Femur (tissue), 1 donor: ENCODE results near the gene TGIF2.

Experiments used
- DNase-seq: peaks from one replicate; pipeline ENCODE4 v3.0.0-alpha.2; 2017

TGIF2 gene

DNA sequence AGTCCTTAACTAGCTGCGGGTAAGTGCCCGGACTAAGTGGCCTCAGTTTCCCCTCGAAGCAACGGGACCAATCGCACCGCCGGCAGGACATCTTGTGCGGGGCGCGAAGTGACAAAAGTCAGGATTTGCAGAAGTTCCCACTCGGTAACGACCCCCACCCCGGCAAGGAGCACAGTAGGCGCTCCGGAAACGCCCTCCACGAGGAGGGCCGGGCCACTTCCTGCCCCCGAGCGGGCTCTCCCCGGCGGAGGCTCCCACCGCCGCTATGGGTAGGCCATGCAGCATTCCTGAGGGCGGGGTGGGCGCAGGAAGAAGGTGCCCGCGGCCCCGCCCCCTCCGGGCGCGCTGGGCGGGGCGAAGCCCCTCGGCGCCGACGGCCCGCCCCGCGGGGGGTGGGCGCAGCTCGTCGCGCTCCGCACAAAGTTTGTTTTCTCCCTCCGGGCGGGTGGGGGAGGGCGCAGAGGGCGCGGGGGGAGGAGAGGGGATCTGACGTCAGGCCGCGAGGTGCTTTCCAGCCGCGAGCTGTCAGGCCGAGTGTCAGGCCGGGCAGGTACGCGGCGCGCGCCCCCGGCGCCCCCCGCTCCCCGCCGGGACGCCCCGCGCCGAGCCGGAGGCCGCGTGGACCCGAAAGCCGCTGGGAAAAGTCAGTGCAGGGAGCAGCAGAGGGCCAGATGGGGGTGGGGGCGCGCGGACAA, at the start of gene TGIF2:
TSS of gene TGIF2 (plus strand) at position 495 of the 695 bp plus-strand sequence. CDS start 5,178 bp downstream, outside the sequence.
- DNase-seq, result peak; percentile 94

DNA sequence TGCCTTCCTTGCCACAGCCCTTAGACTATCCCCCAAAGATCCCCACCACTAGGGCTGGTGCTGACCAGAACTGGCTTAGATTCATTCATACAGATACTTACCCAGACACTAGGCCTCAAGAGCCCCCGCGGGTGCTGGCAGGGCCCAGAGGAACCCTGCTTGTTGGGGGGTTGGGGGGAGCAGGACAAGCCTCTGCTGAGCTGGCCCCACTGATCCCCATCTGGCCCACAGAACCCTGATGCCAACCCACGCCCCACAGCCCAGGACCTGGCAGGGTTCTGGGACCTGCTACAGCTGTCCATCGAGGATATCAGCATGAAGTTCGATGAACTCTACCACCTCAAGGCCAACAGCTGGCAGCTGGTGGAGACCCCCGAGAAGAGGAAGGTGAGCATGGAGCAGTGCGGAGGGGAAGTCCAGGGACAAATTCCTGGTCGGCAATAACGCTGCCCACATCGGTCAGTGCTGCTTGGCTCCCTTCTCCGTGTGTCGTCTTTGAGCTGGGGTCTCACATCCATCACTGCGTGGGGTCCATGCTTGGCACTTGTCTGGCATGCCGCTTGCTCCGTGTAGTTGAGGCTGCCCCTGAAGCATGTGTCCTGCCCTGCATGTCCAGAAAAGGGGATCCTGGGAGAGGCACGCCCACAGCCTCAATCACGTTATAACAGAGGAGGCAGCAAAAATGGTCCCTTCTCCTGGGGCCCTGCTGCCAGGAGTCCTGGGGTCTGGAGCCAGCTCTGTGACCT, 47.6 kb upstream of the TGIF2 start:
- no peak for DNase-seq

DNA sequence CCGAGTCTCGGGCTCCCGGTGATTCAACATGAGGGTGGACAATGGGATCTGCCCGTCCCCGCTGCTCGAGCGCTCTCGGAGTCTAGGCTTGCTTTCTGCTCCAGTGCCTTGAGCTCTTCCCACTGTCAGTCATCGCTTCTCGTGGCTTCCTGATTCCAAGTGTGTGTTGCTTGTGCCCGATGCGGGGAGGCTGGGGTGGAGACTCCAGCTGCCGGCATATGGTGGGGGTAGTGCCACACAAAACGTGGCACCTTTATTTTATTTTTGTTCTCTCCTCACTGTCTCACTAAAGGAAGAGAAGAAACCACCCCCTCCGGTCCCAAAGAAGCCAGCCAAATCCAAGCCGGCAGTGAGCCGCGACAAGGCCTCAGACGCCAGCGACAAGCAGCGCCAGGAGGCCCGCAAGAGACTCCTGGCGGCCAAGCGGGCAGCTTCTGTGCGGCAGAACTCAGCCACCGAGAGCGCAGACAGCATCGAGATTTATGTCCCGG, 46.8 kb upstream of the TGIF2 start:
- DNase-seq, result no peak

DNA sequence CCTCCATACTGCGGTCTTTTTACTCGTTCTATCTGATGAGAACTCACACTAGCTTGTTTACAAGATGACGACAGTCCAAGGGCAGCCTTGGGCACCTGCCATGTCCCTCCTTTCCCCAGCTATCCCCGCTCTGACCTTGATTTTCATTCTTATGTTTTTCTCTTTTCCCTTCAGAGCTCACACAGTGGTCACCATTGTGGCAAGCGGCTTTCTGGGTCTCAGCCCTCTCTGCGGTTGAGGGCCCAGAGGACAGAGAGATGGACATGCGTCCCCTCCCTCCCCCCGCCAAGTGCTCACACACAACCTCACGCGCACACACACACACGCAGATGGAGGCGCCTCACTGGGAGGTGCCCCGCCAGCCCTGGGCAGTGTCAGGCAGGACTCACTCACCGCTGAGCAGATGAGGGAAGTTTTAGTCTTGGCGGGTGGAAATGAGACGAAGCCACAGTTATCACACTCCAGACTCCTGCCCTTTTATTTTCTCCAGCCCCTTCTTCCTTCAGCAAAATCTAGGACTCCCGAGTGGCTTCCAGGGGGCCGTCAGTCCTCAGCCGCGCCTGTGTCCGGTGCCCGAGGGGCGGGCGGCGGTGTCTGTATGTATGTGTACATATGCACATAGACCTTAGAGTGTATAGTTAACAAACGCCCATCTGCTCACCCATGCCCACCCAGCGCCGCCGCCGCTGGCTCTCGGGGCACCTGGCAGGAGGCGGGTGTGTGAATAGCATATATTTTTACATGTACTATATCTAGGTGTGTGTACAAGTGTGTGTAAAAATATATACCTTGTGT, 45.9 kb upstream of the TGIF2 start:
- no peak for DNase-seq

DNA sequence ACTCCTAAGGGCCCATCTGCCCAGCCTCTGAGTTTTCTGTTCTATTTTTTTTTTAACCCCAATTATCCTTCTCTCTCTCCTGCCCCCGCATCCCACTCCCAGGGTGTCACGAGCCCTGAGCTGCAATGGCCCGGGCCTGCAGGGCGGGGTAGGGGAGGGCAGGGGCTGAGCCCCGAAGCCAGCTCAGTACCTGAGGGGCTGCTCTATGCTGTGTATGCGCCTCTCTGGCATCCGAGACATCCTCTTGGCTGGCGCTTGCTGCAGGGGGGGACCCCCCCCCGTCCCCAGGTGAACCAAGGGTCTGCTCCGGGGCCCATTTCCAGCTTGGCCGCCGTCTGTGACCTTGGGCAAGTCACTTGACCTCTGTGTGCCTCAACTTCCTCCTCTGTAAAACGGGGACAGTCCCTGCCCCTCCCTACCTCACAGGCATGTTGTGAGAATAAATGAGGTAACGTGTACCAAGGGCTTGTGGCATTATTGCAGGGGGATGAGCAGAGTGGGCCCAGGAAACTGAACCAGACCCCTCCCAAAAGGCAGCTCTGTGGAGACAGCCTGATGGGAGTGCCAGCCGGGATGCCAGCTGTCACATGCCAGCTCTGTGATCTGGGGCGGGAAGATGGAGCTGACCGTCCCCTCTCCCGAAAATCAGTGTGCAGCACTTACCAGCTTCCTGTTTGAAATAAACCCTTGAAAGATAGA, 45.1 kb upstream of the TGIF2 start:
- DNase-seq, result no peak

DNA sequence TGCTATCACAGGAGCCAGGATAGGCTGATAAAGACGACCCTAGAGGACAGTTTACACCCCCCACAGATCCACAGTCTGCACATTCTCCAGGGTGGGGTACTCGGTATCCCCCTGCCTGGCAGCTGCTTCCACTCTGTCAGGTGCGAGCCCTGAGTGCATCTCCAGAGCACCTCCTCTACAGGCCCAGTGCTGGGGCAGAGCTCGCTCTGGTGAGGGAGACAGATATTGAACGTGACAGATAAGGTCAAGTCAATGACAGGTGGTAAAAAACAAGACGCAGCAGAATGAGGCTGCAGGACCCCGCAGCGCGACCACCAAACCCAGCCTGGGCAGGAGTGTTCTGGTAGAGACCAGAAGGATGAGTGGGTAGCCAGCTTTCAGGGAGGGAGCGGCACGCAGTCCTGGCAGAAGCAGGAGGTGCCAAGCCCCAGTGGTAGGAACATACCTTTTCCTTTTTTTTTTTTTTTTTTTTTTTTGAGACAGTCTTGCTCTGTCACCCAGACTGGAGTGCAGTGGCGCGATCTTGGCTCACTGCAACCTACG, 44.5 kb upstream of the TGIF2 start:
- no peak for DNase-seq

DNA sequence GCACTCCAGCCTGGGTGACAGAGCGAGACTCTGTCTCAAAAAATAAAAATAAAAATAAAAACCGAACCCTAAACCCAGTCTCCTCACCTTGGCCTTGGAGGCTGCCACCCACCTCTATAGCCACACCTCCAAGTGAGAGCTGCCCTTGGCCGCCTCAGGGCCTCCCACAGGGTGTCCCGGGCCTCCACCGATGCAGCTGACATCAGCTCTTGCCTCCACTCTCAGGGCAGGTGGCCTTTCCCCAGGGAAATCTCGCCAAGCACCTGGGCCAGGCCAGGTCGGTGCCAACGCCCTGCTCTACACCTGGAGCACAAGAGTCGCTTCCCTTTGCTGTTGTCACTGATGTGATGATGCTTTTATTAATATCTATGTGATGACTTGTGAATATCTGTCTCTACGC, 41.0 kb upstream of the TGIF2 start:
- no peak for DNase-seq

DNA sequence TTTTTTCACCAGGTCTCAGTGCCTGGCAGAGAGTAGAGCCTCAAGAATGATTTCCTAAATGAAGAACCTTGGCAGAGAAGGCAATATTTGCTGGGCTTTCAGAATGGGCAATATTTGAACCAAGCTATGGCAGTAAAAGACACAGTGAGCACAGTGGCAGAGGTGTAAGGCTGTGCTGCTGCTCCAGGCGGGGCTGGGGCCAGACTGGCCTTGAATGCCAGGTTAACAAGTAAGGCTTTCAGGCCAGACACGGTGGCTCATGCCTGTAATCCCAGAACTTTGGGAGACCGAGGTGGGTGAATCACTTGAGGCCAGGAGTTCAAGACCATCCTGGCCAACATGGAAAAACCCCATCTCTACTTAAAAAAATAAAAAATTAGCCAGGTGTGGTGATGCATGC, 40.6 kb upstream of the TGIF2 start:
- no peak for DNase-seq

DNA sequence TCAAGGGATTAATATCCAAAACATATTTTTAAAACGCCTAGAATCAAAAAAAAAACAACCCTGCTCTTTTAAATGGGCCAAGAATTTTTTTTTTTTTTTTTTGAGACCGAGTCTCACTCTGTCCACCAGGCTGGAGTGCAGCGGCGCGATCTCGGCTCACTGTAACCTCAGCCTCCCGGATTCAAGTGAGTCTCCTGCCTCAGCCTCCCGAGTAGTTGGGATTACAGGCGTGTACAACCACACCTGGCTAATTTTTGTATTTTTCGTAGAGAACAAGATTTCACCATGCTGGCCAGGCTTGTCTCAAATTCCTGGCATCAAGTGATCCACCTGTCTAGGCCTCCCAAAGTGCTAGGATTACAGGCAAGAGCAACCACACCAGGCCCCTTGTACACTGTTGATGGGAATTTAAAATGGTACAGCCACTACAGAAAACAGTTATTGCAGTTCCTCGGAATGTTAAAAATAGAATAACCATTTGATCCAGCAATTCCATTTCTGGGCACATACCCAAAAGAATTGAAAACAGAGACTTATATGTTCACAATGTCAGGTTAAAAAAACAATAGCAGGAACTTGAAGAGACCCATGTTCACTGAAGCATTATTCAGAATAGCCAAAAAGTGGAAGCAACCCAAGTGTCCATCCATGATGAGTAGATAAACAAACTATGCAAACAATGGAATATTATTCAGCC, 35.2 kb upstream of the TGIF2 start:
- DNase-seq, result no peak

DNA sequence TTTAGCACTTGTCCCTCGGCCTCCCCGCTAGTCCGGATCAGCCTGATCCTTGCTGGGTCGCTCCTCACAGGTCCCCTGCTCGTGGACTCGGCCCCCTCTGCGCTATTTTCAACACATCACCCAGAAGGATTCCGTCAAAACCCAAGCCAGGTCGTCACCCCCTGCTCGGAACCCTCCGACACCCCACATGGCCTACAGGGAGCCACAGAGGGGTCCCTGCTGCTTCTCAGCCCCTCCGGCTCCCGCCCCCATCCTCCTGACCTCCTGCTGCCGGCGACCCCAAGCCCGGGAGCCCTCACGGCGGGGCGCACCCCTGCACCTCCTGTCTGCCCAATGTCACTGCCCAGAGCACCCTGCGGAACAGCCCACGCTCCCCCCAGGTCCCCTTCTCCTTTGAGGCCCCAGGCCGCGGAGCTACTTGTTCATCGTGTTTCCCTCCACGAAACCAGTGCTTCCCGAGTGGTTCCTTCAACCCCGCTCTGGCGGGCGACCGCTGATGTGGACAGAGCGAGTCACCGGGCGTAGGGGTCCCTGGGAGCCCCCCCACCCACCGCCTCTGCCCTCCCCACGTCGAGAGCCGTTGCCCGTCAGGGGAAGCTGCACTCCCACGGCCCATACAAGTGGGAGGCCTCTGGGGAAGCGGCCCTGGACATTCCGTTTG, 32.7 kb upstream of the TGIF2 start:
- DNase-seq, result peak; percentile 32

DNA sequence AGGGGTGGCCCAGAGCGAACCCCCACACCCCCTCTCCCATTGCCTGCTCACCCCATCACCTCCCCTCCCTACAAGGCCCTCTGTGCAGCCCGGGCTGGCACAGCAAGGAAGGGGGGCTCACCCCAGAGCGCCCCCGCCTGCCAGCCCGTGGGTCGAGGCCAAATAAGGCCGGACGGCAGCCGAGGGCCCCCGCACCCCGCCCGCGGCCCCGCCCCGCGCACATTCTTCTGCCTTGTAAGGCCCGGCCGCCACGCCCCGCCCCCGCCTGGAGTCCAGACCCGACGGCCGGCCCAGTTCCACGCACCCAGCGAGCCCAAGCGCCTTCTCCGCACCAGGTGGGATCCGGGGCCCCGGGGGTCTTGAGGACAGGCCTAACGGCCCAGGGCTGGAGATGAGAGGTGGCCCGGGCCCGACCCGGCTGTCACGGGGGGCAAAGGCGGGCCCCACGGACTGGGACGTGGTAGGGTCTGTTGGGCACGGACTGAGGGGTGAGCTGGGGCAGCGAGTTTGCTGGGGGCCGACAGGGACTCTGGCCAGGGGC, 32.1 kb upstream of the TGIF2 start, which contains the start of gene MYL9:
TSS of gene MYL9 (plus strand) at position 293 of the 541 bp plus-strand sequence. CDS start 3,366 bp downstream, outside the sequence.
- DNase-seq, result peak; percentile 89

DNA sequence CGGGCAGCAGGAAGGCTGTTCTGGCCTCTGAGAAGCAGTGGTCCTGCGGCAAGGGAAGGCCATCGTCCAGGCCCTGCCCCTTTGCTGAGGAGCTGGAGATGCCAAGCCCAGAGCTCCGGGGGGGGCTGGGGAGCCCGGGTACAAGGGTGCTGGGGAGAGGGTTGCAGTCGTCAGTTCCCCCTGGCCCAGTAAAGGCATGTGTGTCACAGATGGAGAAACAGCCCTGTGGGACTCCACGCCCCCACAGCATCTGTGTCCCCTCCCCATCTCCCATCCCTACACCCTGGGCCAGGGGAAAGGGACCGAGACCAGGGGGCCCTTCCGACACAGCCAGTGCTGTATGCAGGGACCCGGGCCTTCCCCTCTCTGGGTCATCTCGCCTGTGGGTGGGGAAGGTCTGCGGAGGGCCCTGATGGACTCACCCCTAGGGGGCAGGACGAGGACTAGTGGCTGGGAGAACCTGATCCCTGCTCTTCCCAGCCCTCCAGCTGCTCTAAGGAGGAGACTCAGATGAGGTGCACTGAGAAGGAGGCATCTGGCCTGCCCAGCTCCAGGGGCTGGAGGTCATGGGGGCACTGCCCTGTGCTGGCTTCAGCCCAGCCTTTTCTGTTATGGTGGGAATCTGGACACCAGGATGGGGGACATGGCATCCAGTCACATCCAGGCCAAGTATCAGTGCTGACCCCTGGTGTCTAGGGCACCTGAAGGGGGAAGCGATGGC, 31.5 kb upstream of the TGIF2 start:
- DNase-seq, result peak; percentile 43

DNA sequence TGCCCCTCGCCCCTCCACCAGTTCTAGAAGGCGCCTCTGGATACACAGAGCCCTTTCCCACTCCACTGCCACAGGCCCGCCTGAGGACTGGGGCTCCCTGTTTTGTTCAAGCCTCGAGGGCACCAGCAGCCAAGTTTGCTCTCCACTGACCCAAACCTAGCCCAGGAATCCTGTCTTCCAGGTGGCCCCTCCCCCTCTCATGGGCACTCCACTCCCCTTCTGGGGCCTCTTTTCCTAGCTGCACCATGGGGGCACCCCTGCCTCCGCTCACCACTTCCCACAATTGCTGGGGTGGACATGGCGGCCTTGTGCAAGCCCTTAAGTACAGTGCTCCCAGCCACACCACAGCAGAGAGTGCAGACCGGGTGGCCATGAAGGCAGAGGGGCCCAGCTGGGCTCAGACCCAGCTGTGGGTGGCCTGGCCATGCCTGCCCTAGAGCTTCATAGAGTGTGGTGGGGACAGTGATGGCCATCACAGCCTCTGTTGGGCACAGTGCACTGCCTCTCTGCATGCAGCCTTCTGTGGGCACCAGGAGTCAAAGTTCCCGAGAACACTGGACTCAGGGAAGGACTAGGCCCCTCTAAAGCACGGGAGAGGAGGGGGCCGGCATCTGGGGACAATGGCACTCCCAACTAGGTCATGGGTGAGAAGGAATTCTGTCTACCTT, 30.7 kb upstream of the TGIF2 start:
- DNase-seq, result peak; percentile 47

DNA sequence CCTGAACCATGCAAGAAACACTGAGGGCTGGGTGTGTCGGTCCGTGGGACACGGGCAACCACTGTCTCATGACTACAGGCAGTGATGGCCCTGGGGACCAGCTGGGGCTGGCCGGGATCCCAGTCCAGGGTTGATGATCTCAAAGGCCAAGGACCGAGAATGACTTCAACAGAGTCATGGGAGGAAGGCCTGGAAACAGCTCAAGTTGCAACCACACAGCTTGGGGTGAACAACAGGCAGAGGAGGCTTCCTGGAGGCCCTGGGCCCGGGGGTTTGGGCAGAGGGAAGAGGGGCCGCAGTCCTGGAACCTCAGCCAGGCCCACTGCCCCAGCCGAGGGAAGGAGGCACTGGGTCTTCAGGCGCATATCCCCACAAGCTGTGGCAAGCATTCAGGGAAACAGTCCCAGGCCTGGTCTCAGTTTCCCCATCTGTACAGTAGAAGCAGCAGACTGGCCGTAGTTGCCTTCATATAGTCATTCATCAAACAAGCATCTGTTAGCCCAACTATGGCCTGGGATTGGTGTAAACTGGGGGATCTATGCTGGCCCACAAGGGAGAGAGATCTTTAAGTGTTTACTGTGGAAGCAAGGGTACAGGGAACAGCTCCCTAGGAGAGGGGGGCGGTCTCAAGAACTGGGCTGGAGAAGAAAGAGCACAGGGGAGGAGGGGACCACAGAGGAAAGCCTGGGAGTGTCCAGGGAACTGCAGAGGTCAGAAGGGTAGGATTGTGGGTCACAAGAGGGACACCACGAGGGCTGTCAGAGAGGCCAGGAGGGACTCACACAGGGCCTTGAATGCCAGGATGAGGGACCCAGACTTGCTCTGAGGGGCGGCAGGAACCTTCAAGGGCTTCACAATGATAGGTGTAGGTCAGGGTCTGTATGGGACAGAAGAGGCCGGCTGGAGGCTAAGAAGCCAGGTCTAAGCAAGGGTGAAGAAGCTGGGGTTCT, 29.9 kb upstream of the TGIF2 start:
- peak; percentile 74 for DNase-seq

DNA sequence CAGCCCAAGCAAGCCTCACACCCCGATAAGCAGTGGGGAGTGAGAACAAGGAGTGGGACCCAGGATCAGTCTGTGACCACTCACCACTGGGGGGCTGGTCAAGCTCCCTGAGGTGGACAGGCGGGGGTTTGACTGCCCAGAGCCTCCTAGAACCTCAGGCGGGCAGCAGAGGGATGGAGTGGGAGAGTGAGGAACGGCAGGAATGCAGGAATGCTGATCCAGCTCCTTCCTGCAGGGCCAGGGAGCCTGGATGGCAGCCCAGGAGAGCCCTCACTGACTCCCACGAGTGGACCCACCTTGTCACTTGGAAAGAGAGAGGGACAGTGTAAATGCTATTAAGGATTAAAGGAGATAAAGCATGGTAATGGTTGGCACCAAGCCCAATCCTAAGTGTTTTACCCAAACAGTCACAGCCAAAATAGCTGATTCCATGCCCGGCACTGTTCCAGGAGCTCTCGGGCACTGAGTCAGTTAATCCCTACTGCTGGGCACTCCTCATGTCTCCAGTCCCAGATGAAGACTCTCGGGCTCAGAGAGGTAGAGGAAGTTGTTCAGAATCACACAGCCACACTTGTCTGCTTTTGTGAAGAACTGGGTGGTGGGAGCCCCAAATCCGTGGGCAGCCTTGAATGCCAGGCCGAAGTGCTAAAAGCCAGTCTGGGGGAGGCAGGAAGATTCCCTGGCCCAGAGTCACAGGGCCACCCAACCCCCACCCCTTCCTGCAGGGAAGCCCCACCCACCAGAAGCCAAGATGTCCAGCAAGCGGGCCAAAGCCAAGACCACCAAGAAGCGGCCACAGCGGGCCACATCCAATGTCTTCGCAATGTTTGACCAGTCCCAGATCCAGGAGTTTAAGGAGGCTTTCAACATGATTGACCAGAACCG, 29.0 kb upstream of the TGIF2 start:
- DNase-seq, result no peak

DNA sequence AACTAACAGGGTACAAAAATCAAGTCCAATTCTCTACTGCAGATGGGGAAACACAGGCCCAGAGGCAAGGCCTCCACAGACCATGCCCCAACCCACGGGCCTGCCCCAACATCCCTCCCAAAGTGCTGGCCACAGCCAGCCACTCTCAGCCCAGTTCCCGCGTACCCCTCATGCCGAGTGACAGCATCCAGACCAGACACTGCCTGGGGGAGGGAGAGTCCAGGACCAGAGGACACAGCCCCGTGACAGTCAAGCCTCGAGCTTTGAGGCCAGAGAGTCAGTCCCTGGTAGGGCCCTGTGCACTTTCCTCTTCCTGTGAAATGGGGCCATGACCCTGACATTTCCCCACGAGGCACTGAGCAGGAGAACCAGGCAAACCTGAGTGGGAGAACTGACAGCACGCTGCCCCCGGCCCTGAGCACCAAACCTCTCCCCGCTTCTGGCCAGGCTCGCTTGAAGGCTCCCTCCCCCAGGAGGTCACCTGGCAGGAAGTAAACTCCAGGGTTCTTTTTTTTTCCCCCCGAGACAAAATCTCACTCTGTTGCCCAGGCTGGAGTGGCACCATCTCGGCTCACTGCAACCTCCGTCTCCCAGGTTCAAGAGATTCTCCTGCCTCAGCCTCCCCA, 27.2 kb upstream of the TGIF2 start:
- no peak for DNase-seq
